ENCODE measurements around the gene ISL1.

Gene ISL1

GRCh38 chr5:51416149-51416548, 32.9 kb downstream of the ISL1 start:
- no peak for DNase-seq (ENCODE audit: low spot score)
- no peak for TF ChIP-seq CTCF (IDR thresholded peaks at IDR 0.05; ENCODE audit: extremely low read depth, insufficient read depth, missing control alignments)
- in situ Hi-C loops (cut with MboI; ENCODE audit: low pct_unique_long_range_greater_than_20kb, low sequenced_read_pairs, unreplicated experiment), result no loop called here

- DNase-seq (ENCODE audit: low spot score), result no peak
- no peak for TF ChIP-seq CTCF (IDR thresholded peaks at IDR 0.05; ENCODE audit: extremely low read depth, insufficient read depth, missing control alignments)
- in situ Hi-C loops (cut with MboI; ENCODE audit: low pct_unique_long_range_greater_than_20kb, low sequenced_read_pairs, unreplicated experiment), result no loop called here
Measured at GRCh38 chr5:51433052-51433710, 49.9 kb downstream of the ISL1 start.

GRCh38 chr5:51439232-51439631, 56.0 kb downstream of the ISL1 start:
- TF ChIP-seq CTCF (IDR thresholded peaks at IDR 0.05; ENCODE audit: extremely low read depth, insufficient read depth, missing control alignments), result no peak
- in situ Hi-C loops (cut with MboI; ENCODE audit: low pct_unique_long_range_greater_than_20kb, low sequenced_read_pairs, unreplicated experiment), result no loop called here
- no peak for DNase-seq (ENCODE audit: low spot score)
